NCI-H2107 treated with DMSO at 0.1 percent for 48 hours (cell line): Measurements from ENCODE around the gene RARG.

Source experiments
- DNase-seq: peaks from one replicate; lab custom pipeline; 2025; ENCODE audit not compliant: unreplicated experiment; lab: John Stamatoyannopoulos, UW

The RARG gene

DNA sequence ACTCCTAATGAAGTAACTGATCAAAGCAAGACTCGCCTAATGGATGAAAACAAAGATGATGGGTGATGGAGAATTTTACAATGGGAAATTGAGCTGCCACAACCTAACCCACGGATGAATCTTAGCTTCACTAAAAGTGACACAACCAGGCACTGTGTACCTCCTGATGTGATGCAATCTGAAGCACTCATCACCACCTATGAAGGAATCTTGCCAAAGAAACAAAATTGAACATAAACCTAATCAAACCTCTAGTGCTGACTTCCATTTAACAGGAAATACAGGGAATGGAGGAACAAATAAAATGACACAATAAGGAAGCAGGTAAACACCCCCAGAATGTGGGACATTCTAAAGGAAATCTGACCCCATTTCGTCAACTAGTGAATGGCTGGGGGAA is 13.3 kb upstream of the RARG start:
- DNase-seq, result no peak

DNA sequence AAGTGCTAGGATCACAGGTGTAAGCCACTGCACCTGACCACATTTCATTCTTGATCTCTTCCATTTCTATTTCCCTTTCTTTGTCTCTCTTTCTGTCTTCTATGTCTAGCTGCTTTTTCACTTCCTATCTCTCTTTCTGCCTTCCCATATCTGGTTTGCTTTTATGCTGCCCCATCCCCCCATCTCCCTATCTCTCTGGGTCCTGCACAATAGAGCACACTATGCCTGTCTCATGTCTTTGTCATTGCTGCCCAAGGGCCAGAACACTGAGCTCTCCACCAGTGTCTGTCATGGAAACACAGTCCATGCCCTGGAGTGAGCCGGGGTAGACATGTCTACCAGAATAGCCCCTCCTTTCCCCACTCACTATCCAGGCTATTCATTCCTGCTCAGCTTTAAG is 12.3 kb upstream of the RARG start:
- DNase-seq, result no peak

DNA sequence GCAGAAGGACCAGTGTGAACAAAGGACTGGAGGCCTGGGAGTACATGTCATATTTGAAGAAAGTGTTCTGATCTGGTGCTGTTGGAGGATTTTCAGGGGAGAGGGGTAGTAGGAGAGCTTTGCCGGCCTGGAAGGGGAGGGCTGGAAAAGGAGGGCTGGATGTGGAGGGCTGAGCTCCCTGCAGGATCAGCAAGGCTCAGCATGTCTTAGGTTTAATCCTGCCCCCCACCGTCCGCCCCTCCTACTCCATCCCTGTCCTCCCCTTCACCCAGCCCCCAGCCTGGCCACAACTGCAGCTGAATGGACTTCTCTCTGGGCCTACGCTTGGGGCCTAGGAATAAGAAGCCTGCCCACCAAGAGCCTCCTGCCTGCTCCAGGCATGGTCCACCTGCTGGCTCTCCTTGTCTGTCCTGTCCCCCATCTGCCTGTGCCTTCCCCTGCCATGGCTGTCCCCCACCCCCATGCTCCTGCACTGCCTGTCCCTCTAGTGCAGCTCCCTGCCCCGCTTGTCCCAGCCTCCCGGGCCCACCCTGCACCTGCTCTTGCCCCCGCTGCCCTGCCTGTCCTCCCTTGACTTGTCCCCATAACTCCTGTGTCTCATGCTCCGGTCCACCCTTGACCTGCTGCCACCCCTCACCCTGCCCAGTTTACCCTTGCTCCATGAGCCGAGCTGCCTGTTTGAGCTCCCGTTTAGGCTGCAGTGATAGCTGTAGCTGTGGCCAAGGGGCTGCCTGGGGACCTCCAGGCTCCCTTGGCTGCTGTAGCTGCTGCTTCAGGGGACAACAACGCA is 9.8 kb upstream of the RARG start:
- no peak for DNase-seq

DNA sequence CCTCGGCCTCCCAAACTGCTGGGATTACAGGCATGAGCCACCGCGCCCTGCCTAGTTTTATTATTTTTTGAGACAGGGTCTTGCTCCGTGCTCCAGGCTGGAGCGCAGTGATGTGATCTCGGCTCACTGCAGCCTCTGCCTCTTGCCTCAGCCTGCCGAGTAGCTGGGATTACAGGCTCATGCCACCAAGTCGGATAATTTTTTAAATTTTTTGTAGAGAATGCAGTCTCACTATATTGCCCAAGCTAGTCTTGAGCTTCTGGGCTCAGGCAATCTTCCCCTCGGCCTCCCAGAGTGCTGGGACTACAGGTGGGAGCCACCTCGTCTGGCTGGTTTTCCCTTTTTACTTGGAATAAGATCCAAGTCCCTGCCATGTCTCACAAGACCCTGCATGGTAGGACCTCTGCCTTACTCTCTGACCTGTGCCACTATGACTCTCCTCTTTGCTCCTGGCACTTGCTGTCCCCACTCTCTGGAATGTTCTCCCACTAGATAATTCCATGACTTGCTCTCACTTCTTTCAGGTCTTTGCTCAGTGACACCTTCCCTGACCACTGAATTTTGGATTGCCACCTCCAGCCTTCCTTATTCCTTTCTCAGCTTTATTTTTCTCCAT is 7.7 kb upstream of the RARG start:
- DNase-seq, result no peak

DNA sequence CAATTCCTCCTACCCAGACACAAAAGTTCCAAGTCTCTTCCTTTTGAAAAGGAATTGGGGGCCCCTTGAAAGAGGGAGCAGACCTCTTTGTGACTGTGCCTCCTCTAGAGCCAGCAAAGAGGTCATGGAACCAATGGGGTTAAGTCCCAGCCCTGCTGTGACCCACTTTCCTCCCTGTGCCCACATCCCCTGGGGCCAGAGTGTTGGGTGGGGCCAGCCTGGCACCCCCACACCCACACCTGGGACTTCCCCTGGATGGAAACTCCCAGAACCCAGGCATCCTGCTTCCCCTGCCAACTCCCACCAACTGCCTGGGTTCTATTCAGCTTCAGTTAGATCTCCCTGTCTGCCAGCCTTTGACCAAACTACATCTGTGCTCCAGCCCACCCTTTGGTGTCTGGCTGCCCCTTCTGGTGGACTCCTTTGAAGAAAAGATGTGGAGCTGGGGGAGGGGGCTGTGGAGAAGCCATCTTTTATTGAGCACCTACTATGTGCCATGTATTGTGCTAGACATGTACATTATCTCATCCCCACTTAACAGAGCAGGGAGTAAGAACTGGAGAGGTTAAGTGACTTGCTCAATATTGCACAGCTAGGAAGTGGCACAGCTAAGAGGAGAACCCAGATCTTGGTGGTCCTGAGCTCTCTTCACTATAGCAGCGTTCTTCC is 4.6 kb upstream of the RARG start:
- no peak for DNase-seq

DNA sequence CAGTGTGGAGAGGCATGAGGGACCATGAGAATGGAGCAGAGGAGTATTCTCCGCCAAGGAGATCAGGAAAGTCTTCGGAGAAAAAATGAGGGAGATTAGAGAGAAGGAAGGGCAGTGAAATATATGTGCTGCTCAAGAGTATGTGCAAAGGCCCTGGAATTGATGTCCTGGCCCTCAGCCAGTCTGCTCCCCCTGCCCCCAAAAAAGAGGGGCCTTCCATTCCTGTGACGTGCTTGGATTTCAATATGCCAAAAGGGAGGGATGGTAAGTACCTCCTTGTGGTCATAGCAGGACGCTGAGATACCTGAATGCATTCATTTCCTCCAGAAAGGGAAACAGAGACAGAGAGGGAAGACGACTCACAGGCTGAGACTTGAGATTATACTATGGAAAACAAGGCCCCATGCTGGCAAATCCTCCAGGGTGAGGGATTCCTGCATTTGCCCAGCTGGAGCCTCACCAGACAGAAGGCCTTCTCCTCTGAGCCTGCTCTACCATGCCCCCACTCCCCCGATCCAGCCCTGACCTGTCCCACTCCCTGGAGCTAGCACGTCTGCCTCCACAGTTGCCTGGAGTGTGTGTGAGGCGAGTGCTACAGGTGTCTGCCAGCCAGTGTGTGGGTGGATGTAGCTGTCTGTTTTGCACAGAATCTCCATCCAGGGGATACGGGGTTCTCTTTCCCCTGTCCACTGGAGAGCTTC is 3.9 kb upstream of the RARG start:
- DNase-seq, result no peak

DNA sequence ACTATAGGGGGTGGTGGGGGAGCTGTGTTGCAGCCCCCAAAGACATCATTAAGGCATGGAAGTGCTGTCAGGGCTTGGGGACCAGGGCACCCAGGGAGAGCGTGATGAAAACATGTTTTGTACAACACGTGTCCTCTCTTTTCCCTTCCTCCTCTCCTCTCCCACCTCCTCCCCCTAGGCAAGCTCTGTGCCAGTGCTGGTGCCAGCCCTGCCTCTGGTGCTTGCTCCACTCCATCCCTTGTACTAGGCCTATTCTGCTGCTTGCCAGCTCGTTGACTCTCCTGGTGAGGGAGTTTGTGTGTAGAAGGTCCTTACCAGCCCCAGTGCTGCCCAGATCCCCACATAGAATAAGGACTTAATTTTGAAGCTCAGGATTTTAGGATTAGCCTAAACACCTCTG is 3.2 kb upstream of the RARG start:
- no peak for DNase-seq

DNA sequence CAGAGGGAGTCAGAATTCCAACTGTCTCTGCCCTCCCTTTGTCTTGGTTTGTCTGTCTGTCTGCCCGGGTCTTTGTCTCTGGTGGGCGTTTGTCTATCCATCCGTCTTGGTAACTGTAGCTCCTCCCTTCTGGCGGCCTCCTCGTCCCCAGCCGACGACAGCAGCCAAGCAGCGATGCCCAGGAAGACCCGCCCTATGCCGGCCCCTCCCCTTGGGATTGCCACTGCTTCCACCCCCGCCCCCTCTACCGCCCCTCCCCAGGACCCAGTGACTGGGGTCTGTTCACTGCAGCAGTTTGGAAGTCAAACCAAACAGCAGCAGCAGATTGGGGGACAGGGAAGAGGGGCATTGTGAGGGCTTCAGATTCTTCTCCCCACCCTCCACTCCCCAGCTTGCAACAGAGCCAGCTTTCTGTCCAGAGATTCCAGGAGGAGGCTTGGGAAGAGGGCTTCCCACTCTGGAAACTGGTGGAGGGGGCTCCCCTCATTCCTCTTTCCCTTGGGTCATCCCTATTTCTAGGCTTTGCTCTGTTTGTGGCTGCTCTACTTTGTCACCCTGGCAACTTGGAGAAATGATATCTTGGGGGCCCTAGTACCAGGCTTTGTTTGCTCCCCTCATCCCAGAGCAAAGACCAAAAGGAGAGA is 2.4 kb upstream of the RARG start:
- no peak for DNase-seq

DNA sequence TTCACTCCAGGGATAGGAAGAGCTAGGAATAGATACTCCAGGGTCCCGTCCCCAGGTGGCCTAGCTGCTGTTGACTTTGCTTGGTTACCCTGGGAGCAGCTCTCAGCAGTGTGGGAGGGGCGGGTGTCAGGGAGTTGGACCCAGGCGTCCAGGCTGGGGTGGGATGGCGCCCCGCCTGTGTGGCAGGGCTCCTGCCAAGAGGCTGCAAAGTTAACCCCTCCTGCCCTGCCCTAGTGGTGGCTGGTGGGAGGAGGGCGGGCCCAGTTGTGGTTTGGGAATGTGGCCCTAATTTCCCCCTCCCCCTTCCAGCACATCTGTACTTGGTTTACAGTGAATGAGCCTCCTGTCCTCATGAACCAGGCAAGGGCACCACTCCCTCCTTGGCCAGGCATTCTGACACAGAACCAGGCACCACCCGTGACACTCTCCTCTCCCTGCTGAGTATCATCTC is 1.7 kb upstream of the RARG start:
- no peak for DNase-seq

DNA sequence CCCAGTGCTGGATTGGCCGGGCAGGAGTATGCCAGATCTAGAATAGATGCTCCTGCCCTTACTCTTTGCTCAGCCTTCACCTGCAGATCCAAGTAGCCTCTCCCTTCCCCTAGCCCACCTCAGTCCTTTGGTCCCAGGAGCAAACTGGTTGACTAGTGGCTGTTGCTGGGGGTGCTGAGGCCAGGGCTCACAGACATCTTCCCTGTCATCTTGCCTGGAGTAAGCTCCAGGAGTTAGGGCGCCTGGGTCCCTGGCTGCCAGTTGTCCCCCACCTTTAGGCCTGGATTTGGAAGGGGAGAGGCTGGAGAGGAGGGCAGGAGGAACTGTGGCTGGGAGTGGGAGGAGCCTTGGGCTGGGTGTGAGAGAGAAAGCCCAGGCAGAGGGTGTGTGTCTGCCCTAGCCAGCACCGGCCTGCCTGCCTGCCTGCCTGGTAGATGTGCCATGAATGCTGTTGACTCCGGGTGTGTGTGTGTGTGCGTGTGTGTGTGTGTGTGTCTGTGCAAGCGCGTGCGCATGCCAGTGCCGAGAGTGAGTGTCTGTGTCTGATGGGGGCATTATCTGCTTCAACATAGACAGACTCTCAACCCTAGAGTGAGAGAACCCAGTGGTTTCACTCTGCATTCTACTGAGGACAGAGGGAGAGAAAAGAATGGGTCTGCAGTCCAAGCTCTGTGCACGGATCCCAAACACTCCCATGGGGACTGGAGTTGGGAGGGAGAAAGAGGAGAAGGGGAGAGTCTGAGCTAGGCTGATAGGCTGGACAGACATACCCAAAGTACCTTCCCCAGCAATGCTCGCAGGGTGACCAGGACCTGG is 845 bp upstream of the RARG start:
- peak; percentile 15 for DNase-seq

DNA sequence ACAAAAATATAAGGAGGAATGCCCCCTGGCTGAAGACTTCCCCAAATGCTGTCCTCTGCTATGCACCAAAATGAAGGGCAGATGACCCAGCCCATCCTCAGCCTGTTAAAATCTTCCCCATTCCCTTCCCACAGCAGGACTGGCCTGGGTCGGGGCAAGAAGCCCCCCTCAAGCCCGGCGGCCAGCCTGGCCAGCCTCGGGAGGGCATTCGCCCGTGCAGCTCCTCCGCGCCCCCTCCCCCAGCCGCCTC is 413 bp downstream of the RARG start:
- no peak for DNase-seq

DNA sequence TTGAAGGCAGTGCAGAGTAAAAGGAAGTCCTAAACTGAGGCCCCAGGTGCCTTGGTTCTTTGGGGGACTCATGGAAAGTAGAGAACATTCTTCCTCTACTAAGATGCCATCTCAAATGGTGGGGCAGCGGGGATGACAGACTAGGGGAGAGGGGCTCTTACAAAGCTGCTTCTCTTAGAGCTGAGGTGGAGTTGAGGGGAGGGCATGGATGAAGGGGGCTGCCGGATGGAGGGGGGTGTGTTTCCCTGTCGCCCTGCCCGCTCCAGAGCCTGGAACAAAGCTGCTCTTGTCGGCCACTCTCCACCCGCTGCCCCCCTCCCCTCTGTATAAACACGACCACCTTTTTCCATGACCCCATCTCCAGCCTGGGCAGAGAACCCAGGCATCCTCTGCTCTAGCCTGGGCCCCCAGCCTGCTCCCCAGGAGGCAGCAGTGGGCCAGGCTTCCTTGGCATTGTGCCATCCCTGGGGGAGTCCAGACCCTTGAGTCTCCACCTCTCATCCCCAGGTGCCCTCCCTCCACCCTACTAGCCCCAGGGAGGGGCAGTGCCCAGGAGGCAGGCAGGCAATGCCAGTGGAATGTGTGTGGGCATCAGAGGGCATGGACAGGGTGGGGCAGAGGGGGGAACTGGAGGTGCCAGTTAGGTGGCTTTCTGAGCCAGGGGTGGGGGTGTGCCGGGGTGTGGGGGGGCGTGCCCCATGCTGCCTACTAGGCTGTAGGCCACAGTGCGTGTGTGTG is 1.7 kb downstream of the RARG start:
- no peak for DNase-seq

DNA sequence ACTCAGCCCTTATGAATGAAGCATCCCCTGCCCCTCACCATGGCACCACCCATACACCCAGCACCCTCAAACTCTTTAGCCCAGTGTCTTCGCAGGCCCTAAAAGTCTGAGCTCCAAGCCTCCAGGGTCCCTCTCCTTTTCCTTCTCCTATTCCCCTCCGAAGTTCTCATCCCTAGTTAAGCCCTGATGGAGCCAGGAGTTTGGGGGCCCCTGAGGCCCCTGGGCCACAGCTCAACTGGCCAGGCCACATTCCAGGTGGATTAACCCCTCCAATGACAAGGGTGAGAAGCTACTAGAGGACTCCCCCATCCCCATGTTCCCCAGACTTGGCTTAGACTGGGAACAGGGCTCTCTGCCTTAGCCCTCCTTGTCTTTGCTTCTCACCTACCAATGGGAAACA is 2.6 kb downstream of the RARG start:
- no peak for DNase-seq

DNA sequence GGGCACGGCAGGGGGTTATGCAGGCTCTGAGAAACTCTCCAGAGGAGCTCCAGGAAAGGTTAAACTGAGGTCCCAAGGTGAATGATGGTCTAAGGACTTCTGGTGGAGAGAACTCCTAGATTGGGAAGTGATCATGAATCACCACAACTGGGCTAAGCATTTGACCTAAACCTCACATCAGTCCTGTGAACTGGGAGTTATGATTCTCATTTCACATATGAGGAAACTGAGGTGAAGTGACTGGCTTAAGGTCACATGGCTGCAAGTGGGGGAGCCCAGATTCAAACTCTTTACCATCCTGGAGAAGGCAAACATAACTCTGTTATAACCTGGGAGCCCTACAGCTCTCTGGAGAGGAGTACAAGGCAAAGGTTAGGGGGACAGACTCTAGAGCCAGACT is 4.2 kb downstream of the RARG start:
- DNase-seq, result no peak

DNA sequence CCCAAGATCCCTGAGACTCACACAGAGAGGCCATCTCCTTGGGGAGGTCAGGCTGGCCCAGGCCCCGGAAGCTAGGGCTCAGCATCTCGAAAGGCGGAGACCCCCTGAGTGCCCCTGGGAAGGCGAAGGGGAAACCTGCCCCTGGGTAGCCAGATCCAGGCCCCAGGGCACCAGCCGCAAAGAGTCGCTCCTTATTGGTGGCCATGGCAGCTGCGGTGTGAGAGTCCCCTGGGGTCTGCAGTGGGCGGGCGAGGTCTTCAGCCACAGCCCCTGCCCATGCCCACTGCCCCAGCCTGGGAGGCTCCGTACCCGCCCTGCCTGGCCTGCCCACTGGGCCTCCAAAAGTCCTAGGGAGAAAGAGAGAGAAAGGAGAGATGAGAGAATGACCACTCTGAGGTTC is 4.7 kb downstream of the RARG start:
- no peak for DNase-seq

DNA sequence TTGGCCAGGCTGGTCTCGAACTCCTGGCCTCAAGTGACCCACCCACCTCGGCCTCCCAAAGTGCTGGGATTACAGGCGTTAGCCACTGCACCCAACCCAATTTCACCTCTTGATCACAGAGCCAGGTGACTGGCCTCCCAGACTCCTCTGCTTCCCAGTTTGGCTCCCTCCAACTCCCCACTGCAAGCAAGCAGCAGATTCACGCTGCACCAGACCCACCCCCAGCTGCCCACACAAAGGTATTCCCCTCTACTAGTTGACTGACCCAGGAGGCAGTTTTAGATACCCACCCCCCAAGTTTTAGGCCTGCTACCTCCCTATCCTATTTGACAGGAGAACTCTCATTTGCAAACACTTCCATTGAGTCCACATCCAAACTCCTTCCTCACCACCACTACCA is 5.2 kb downstream of the RARG start:
- no peak for DNase-seq

DNA sequence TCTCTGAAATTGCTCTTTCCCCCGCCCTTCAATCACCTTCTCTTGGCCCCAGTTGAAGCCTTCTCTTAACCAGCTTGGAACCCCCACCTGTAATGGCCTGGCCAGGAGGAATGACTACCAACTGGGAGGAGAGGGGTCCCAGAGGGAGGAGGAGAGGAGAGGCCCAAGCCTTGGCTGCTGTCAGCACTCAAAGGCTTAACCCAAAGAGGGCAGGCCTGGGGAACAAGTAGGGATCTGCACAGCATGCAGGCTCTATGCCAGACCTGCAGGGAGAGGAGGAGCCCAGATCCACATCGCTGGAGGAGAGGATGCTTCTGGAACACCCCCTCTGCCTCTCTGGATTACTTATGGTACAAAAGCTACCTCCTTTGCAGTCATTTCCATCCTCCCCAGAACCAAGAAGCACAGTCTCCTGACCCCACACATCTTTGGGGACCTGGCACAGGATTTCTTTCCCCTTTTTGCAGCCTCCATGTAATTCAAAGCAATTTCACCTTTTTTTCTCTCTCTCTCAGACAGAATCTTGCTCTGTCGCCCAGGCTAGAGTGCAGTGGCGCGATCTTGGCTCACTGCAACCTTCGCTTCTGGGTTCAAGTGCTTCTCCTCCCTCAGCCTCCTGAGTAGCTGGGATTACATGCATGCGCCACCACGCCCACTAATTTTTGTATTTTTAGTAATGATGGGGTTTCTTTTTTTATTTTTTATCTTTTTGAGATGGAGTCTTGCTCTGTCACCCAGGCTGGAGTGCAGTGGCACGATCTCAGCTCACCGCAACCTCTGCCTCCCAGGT is 6.2 kb downstream of the RARG start:
- DNase-seq, result no peak

DNA sequence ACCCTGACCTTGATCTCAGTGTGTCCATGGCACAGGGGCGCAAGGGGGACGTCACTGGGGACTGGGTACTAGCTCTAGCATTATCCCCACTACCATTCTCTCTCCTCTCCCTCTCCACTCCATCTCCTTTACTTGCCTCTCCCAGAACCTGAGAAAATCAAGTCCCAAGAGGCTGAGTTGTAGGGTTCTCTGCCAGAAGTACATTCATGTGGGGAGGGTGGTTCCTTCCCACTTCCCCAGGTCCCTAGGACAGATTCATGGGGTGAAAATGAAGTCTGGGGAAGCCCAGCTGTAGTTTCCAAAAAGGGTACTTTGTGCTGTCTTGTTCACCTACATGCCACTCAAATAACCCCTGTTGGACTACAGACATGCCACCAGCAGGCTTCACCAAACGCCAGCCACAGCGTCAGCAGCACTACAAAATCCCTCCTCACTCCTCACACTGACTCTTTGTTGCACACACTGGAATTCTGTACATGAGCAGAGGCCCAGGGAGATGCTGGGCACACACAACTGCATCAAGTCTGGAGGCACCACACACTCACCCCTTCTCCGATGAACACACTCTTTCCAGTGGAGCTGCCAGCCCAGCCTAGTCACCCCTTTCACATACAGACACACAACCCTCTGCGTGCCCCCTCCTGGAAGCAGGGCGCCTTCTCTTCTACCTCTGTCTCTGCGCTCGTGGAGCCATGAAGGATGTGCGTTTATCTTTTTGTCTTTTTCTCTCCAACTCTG is 6.9 kb downstream of the RARG start:
- DNase-seq, result no peak
